CD4-positive, alpha-beta T cell treated with Interleukin-10 for 1 hour (primary cell): ENCODE data around the gene RPH3AL.

Source experiments
- DNase-seq: peaks from one replicate; pipeline ENCODE4 v3.0.0-alpha.2; 2020

The RPH3AL gene

DNA sequence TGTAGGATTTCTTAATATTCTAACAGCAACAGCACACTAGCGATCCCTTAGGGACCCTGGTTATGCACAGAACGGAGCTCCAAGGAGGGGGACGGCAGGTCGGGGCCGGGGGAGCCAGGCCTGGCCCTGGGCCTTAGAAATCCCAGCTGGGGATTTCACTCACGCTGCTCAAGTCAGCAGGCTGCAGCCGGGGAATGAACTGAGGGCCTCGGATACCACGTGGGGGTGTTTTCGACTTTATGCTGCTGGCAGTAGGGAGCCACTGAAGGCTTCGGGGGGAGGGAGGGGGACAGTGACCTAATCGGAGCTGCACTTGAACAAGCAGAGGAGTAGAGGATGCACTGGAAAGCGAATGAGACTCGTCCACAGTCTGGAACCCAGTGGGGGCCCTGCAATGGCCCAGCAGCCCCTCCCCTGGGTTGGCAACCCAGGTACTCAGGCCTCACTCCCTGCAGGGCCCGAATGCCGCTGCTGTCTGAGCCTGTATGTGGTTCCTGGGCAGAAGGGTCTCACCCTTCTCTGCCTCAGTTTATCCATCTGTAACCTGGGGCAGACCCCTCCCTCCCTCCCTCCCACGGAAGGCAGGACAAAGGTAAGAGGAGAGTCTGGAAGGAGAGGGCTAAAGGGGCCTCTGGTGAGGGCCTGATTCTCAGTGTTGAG is 53.7 kb downstream of the RPH3AL start:
- DNase-seq: no peak

DNA sequence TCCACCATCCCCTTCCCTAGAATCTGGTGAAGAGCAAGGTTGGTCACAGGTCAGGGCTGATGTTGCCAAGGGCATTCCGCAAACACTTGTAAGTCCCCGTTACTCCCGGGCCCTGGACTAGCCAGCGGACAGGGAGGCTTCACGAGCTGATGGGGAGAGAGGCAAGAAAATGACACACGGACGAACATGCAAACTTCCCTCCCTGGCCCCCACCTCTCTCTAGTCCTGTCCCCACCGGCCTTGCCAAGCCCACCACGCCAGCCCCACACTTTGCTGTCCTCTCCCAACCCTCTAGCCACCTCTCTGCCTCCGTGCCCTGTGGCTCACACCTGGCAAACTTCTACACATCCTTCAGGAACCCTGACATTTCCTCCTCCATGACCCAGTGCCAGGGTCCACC is 54.8 kb downstream of the RPH3AL start:
- DNase-seq: no peak

DNA sequence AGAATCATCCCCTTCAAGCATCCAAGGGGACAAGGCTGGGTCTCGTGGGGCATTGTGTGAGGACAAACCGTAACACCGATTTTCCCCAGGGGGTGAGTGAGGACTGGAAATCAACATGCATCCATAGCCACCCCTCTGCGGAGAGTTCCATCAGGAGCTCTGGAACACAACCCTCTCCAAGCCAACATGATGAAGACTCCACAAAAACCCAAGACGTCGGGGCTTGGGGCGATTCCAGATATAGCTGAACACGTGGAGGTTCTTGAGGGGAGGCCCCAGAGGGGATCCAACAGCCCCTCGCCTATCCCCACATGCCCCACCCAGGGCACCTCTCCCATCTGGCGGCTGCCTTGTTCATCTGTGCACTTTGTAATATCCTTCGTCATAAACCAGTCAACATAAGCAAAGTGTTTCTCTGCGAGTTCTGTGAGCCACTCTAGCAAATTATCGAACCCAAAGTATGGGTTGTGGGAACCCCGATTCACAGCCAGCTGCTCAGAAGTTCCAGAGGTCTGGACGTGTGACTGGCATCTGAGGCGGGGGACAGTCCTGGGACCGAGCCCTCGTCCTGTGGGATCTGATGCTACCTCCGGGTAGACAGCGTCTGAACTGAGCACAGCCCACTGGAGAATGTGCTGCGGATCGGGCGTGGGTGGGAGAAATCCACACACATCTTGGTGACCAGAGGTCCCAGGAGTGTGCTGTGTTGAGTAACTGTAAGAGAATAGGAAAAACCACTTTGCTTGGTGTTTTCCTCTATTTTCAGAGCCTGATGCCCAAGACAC is 55.5 kb downstream of the RPH3AL start:
- DNase-seq: no peak

DNA sequence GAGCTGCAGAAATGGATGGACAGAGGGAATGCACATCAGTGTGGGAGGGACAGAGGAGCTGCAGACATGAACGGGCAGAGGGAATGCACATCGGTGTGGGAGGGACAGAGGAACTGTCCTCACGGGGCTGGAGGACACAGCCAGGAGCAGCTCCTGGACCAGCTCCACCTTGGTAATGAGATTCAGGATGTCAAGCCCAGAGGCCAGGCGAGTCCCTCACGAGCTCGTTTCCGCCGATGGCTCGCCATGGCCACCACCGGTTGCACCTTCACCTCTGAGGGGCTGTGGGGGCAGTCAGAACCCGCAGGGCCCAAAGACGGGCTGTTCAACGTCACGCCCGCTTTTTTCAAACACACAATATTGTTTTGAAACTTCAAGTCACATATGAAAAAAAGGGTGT is 56.2 kb downstream of the RPH3AL start:
- DNase-seq: no peak

DNA sequence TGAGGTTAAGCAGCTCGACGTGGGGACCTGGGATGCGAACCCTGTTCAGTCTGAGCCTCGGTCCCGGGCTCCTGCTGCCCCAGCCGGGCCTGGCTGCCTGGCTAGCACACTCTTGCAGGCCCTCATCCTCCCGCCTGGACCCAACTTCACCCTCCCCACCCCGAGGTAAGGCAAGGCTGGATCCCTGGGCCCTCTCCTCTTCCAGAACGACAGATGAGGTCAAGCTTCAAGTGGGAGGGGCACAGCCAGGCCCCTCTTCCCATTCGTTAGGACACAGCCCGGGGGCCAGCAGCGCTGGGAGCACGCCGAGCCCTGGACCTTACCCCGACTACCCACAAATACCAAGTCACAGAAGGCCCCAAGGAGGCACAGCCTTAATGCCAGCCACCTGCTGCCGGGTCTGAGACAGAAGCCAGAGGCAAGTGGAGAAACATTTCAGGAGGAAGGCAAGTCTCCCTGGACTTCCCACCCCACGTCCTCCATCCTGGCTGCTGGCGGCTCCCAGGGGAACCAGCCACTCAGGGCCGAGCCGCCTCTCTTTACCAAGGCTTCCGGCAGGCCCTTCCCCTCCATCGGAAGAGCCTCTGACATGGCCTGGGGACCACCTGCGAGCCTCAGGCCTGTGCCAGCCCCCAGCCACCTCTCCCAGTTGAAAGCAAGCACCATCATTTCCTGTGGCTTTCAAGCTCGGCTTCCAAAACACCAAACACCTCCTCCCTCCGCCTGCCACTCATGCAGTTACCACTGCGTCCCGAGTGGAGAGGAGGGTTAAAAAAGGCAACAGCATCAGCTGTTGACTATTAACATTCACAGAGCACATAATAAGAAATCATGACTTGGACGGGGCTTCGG is 59.9 kb downstream of the RPH3AL start:
- no peak for DNase-seq

DNA sequence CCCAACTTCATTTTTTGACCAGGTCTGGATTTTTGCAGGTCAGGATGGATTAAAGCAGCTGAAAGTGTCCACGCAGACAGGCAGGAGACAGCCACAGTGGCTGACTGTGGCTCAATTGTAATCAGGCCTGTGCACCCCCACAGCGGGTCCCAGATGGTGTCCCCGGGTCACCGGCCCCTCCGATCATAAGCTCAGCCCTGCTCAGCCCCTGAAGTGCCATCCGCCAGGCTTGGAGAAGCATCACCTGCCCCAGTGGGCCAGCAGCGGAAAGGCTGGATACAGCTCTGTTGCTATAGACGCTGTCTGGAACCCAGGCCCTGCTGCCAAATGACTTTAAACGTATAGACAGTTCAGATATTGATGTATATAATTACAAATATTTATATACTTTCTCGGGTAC is 60.6 kb downstream of the RPH3AL start:
- DNase-seq: no peak

DNA sequence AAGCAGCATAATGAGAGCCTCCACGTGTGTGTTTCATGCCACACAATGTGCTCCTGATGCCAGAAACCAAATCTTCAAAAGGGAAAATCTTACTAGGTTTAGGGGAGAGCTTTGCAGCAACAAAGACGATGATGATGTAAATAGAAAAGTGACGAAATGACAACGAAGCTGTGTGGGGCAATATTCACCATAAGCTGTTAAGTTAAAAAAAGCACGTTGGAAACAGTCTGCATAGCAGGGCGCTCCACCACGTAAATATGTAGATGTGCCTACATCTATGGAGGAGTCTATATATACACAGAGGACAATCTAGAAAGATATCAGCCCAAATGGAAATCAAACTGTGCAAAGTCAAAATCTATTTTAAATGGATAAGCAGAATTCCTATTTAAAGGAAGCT is 61.0 kb downstream of the RPH3AL start:
- DNase-seq: no peak

DNA sequence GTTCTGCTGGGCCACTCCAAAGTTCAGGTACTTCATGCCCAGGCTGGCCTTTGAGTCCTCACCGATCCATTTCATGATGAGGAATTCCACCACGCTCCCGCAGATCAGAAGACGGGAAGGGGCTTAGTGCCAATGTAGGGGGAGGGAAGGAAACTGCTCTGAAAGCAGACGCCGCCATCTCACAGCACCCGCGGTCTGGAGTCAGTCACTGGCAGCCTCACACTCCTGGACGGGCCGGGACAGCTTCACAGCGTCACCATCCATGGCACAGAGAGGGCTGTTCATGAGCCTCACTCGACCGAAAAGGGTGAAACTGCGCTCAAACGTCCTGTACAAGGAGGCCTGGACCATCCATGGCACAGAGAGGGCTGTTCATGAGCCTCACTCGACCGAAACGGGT is 62.0 kb downstream of the RPH3AL start:
- DNase-seq: no peak

DNA sequence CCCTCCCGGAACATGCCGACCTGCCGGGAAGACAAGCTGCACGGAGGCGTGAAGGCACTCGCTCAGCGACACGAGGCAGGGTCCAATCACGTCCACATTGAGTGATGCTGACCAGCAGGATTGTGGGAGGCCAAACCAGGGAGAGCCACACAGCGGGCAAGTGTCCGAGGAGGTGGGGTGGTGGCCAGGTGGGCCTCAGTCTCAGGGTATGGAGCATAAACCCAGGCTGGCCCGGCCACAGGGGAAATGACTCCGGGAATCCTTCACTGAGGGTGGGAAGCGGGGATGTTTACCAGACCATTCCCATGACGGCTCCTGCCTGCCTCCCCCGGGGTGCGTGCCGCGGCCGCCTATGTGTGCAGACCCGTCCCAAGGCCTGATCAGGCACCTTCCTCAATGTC is 62.5 kb downstream of the RPH3AL start:
- no peak for DNase-seq

DNA sequence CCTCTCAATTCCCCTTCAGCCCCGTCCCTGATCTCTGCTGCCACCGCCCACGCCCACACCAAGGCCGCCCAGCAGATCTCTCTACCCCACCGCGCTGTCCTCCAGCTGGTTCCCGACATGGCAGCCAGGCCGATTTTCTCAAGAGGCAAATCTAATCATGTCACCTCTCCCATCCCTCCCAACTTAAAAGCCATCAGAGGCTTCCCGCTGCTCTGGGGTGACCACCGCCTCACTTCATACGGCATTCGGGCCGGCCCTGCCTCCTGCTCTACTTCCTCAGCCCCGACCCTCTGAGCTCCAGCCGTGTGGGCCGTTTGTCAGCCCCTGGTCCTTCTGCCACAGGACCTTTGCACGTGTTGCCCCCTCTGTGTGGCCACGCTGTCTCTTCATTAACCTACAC is 63.2 kb downstream of the RPH3AL start:
- DNase-seq: no peak

DNA sequence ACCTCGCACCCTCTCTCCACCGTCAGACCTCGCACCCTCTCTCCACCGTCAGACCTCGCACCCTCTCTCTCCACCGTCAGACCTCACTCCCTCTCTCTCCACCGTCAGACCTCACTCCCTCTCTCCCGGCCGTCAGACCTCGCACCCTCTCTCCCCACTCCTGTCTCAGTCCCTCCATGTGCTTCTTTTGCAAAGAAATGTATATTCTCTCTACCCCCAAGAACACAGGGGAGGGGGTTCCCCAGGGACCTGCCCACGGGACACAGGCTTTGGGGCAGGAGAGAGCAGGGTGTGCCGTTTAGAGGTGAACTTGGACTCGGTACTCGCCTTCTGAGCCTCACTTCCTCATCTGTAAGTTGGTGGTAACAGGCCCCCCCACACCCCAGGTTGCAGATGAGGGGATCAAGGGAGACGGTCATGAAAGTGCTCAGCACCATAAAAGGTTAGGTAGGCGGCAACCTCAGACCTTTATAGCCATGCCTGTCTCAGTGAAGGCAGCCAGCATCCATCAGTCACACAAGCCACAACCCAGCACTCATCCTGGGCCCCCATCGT is 63.7 kb downstream of the RPH3AL start:
- DNase-seq: no peak

DNA sequence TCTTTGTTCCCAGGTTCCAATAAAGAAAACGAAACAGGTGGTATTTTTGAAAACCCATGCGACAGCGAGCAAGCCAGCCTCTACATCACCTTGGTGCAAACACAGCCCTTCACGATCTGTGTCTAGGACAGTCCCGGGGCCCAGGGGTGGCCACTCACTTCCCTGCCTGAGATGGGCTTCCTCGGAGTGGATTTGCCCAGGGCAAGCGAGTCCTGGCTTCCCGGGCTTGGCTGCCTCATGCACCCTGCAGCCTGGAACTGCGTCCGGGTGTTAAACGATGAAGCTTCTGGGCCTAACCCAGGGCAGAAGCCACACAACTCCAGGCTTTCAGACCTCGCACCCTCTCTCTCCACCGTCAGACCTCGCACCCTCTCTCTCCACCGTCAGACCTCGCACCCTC is 66.0 kb downstream of the RPH3AL start:
- no peak for DNase-seq

DNA sequence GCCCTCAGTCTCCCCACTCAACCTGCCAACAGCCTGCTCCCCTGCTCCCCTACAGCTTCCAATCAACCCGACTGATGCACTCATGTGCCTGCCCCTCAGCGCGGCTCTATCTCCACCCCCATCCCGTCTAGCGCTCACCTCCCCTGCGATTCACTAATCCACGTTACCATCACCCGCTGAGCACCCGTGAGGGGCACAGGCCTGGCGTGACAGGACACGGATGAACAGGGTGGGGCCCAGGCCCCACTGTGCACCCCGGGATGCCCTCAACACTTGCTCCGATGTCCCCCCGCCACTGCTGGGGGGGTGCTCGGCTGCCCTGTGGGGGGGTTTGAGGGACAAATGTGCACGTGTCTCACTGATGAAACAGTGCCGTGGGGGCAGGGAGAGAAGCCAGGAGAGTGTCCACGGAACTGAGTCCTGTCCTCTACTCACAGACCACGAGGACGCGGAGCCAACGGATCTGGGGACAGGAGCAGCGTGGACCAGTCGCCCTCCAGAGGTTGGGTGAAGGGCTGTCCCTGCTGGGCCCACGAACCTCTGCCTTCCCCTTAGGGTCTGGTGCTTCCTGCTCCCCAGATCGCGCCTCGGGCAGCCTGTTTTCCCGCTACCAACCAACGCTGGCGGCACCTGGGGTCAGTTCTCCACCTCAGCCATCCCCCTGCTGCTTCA is 66.7 kb downstream of the RPH3AL start:
- DNase-seq: no peak

DNA sequence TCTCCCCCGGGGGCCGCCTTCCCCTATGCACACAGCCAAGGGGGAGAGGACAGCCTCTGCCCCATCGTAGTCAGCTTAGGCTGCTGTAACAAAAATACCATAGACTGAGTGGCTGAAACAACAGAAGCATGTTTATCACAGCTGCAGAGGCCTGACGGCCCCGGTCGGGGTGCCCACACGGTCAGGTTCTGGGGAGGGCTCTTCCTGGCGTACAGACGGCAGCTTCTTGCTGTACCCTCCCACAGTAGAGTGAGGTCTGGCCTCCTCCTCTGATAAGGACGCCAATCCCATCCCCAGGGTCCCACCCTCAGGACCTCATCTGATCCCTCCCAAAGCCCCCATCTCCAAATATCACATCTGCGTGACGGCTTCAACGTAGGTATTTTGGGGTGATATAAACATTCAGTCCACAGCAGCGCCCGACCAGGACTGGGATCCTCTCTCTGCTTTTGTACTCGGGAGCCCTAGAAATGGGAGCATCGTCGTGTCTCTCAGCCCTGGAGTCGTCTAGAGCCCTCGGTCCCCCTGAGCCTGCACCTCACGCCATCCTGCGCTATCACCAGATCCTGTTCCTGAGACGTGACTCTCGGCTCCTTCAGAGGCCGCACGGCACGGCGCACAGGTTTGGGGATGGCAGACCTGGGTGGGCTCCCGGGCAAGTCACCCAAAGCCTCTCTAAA is 67.8 kb downstream of the RPH3AL start:
- DNase-seq: no peak

DNA sequence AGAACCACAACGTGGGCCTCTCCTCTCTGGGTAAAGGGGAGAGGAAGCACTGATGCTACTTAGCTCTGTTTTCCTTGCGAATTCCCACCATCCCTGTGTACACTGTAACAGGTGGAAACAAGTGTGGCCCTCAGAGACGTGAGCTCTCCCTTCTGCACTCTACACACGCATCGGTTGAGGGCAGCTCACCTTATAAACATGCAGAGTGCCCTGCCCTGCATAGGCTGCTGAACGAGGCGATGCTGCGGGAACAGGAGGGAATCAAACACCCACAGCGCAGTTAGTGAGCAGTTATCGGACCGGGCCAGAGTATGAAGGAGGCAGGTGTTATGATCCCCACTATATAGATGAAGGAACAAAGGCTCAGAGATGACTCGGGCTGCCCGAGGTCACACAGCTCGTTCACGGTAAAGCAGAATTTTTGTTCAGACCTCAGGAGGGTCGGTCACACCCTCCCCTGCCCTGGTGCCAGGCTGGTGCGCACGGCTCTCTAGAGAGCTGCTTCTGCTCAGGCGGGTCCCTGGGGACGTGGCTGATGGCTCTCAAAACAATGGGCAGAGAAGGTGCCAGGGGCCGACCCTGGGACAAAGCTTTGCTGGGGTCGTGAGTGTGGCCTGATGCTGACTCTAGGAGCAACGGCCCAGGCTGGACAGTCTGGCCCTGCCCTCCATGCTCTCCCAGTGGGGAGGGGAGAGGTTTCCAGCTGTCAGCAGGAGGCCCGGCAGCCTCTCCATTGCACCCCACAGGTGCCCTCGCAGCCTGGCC is 68.5 kb downstream of the RPH3AL start:
- no peak for DNase-seq

DNA sequence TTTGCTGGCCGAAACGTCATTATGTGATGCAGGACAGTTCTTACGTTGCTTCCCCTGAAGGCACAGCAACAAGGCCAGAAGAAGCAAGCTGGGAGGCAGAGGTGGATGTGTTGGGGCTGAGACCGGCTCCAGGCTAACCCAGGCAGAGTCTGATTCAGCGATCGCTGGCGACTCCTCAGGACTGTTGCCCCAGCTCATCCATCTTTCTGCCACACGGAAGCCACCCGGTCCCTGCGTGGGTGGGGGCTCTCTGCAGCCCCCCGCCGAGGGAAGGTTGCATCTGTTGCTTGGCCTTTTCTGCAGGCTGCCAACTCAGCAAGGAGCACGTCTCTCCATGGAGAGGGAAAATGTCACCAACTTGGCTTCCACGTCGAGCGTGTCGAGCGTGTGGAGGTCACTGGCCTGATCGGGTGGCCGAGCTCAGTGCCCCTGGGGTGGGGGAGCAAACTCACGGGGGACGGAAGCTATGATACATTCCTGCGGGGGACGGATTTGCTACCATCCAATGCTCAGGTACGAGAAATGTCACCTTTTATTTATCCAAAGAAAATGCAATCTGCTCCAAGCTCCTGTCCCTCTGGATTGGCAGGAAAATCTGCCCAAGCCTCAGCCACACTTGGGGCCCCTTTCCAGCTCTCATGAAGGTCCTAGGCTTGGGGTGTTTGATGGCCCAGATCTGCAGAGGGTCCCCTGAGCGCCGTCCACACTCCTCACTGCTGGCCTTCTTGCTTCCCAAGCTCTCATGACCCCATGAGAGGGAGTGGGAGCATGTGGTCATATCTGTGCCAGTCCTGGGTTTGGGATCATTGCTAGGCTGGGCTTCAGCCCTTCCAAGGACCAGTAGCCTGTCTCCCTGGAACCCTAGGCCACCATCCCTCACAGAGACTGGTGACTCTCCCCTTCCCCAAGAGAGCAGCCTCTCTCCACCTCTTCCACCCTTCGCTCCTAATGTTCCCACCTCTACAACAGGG is 69.4 kb downstream of the RPH3AL start:
- DNase-seq: no peak

DNA sequence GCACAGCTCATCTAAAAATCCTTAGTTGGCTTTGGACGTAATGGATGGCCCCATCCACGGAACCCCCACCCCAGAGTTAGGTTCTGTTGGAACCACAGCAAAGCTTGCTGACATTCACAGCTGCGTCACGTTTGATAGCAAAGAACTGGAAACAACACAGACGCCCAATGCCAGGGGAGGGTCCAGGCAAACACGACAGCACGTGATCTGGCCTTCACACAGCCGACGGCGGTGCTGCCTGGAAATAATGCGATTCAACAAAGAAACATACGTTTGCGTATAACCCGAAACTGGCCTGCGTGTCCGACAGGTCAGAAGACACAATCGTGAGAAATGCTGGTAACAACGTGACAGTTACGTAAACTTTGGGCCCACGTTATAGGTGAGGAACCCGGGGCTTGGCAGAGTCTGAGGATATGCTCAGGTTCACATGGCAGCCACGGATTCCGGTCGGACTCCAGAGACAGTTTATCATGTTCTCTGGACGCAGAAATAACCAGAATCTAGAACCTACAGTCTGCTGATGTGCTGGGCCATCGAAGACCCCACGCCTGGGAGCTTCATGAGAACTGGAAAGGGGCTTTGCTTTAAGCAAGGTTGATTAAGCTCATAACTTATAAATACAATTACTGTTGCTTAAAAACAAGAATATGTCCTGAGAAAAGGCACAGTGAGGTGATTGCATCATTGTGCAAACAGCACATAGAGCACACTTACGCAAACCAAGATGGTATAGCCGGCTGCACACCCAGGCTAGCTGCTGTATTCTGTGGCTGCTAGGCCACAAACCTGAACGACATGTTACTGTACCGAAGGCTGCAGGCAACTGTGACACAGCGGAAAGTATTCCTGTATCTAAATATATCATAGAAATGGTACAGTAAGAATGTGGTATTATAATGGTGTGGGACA is 70.4 kb downstream of the RPH3AL start:
- no peak for DNase-seq

DNA sequence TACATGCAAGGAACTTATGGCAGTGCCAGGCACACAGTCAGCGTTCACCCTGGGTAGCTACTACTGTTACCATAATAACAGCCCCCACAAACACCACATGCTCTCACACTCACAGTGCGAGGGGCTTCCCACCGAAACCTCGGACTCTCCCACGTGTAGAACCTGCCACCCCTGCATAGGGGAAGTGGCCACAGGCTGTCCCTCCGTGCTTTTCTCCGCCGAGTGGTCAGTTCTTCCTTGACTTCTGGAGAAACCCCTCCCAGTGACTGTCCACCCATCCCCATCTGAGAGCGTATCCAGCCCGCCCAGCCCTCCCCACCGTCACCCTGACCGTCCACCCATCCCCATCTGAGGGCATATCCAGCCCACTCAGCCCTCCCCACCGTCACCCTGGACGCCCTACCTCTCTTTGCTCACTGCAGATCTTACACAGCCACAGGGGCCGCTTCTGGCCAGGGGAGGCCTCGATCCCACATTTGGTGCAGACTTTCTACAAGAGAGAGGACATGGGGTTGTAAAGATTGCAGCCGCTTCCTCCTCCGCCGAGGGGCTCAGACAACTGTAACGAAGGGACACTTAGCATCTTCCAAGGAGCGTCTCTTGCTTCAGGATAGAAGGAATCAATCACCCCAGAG is 71.1 kb downstream of the RPH3AL start:
- DNase-seq: no peak

DNA sequence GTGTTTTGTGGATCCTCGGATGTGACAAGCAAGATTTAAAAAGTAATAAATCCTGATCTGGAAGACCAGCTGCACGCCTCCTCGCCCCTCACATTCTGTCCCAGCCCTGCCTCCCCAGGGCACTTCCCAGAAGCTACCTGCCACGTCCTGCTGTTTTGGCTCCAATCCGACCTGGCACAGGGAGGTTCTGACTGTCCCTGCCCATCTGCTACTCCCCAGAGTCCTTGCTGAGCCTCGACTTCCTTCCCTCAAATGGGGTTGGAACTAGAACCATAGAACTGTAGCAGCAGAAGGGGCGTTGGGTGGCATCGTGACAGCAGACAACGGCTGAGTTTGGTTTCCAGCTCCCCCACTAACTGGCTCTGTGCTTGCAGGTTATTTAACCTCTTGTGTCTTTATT is 71.7 kb downstream of the RPH3AL start:
- no peak for DNase-seq
